Measurements from ENCODE around the gene CYP17A1.
A peak's percentile ranks its signal among the peaks of the same experiment; 100 is the strongest.

CYP17A1 gene

DNA sequence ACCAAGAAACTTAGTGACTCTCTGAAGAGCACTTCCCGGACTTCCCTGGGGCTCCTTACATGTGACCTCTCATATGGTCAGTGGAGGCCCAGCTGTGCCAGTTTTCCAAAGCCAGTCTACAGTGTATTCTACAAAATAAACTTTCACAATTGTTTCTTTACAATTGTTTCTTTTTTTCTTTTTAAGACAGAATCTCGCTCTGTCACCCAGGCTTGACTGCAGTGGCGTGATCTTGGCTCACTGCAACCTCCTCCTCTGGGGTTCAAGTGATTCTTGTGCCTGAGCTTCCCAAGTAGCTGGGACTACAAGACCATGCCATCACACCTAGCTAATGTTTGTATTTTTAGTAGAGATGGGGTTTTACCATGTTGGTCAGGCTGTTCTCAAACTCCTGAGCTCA, 25.9 kb downstream of the CYP17A1 start:
- no peaks in the 10 kb centered on the region for H3K9me3 ChIP-seq (ENCODE audit: control insufficient read depth, low read length)
- peaks cover 48% of the 10 kb centered on the region for H3K36me3 ChIP-seq (ENCODE audit: control insufficient read depth, insufficient read depth, low read length)
- no peaks in the 10 kb centered on the region for H3K27me3 ChIP-seq (replicated peaks; ENCODE audit: control insufficient read depth, insufficient read depth, low read length, poor library complexity, severe bottlenecking)
- no peak overlapping the region for H3K27ac ChIP-seq (ENCODE audit: insufficient read depth, low read length, poor library complexity, severe bottlenecking)
- no peaks in the 10 kb centered on the region for H3K4me1 ChIP-seq (ENCODE audit: control insufficient read depth, insufficient read depth, low read length, poor library complexity, severe bottlenecking)
- no peak for DNase-seq
- H3K4me3 ChIP-seq (ENCODE audit: insufficient read depth, low read depth, low read length, poor library complexity, severe bottlenecking) = no peak overlapping the region

DNA sequence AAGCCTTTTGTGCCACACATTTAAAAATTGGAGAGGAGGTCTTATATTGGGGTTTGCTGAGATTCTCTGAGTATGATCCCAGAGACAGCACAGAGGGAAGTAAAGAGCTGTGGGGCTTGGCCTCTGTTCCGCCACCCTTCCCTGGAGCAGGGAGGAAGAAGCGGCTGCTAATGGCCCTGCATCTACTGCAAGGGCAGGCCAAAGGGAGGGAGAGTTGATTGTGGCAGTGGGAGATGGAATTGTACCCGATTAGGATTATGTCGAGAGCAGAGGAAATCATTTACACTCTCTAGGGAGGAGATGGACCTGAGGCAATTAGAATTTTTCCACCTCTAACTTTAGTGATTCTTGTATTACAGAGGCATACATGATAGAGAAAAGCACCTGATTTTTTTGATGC, 28.8 kb downstream of the CYP17A1 start:
- H3K27me3 ChIP-seq (replicated peaks; ENCODE audit: control insufficient read depth, insufficient read depth, low read length, poor library complexity, severe bottlenecking) = no peaks in the 10 kb centered on the region
- H3K27ac ChIP-seq (ENCODE audit: insufficient read depth, low read length, poor library complexity, severe bottlenecking) = no peak overlapping the region
- no peak overlapping the region for H3K4me3 ChIP-seq (ENCODE audit: insufficient read depth, low read depth, low read length, poor library complexity, severe bottlenecking)
- H3K4me1 ChIP-seq (ENCODE audit: control insufficient read depth, insufficient read depth, low read length, poor library complexity, severe bottlenecking) = no peaks in the 10 kb centered on the region
- peaks cover 32% of the 10 kb centered on the region for H3K36me3 ChIP-seq (ENCODE audit: control insufficient read depth, insufficient read depth, low read length)
- no peak for DNase-seq
- H3K9me3 ChIP-seq (ENCODE audit: control insufficient read depth, low read length) = no peaks in the 10 kb centered on the region

DNA sequence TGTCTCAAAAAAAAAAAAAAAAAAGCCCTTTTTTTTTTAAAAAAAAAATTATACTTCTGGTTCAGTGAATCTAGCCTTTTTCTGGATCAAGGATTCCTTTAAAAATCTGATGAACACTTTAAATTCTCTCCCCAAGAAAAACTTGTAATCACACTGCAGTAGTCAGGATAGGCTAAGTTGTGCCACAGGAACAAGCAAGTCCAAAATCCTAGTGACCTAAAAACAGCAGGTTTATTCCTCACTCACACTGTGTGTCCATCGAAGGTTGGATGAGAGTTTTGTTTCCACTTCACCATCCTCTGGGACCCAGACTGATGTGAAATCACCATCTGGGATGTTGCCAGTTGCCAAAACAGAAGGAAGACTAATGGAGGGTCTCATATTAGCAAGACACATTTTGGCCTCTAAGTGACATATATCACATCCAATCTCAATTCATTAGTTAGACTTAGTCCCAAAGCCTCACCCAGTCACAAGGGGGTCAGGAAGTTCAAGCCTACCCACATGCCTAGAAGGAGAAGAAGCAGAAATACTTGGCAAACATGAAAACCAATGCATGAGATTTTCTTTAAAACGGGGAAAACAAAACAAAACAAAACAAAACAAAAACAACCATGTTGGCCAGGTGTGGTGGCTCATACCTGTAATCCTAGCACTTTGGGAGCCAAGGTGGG, 32.7 kb downstream of the CYP17A1 start:
- Histone ChIP-seq H3K27me3 (replicated peaks; ENCODE audit: control insufficient read depth, insufficient read depth, low read length, poor library complexity, severe bottlenecking) (no peaks in the 10 kb centered on the region), H3K9me3 (ENCODE audit: control insufficient read depth, low read length) (no peaks in the 10 kb centered on the region), H3K4me1 (ENCODE audit: control insufficient read depth, insufficient read depth, low read length, poor library complexity, severe bottlenecking) (no peaks in the 10 kb centered on the region), H3K36me3 (ENCODE audit: control insufficient read depth, insufficient read depth, low read length) (peaks cover 23% of the 10 kb centered on the region), H3K4me3 (ENCODE audit: insufficient read depth, low read depth, low read length, poor library complexity, severe bottlenecking) (no peak overlapping the region), H3K27ac (ENCODE audit: insufficient read depth, low read length, poor library complexity, severe bottlenecking) (no peak overlapping the region)
- DNase-seq = no peak

DNA sequence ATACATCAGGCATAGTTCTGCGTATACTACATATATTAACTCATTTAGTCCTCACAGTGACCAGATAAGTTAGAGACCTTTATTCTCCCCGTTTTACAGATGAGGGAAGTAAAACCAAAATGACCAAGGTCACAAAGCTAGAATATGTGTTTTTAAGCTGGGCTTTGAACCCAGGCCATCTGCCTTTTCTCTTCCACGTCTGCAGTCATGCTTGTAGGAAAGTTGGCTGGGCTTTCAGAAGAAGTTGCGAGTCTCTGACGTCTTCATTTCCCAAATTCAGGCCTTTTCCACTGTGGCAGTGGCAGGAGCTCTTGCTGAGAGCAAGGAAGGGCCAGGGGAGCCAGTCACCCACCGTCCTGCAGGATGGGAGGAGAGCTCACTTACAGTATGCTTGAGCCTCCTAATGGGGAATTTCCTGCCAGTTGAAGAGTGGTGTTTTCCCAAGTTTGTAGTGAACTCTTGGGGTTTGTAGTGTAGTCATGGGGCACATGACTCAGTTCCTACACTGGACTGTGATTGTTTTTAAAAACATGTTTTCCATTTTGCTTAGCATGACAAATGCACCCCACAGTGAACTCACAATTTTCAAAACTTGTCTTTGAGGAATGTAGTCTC, 34.2 kb downstream of the CYP17A1 start:
- Histone ChIP-seq H3K27me3 (replicated peaks; ENCODE audit: control insufficient read depth, insufficient read depth, low read length, poor library complexity, severe bottlenecking) (no peaks in the 10 kb centered on the region), H3K9me3 (ENCODE audit: control insufficient read depth, low read length) (no peaks in the 10 kb centered on the region), H3K4me1 (ENCODE audit: control insufficient read depth, insufficient read depth, low read length, poor library complexity, severe bottlenecking) (no peaks in the 10 kb centered on the region), H3K4me3 (ENCODE audit: insufficient read depth, low read depth, low read length, poor library complexity, severe bottlenecking) (no peak overlapping the region), H3K27ac (ENCODE audit: insufficient read depth, low read length, poor library complexity, severe bottlenecking) (no peak overlapping the region), H3K36me3 (ENCODE audit: control insufficient read depth, insufficient read depth, low read length) (peaks cover 36% of the 10 kb centered on the region)
- no peak for DNase-seq

DNA sequence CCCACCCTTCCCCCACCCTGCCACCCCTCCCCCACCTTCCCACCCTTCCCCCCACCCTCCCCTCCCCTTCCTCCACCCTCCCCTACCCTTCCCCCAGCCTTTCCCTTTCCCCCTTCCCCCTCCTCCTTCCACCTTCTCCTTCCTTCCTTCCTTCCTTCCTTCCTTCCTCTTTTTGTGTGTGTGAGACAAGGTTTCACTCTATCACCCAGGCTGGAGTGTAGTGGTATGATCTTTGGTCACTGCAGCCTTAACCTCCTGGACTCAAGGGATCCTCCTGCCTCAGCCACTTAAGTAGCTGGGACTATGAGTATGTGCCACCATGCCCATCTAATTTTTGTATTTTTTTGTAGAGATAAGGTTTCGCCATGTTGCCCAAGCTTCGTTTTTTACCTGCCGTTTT, 35.2 kb downstream of the CYP17A1 start:
- H3K27me3 ChIP-seq (replicated peaks; ENCODE audit: control insufficient read depth, insufficient read depth, low read length, poor library complexity, severe bottlenecking) = no peaks in the 10 kb centered on the region
- no peak overlapping the region for H3K4me3 ChIP-seq (ENCODE audit: insufficient read depth, low read depth, low read length, poor library complexity, severe bottlenecking)
- DNase-seq = no peak
- H3K27ac ChIP-seq (ENCODE audit: insufficient read depth, low read length, poor library complexity, severe bottlenecking) = no peak overlapping the region
- no peaks in the 10 kb centered on the region for H3K9me3 ChIP-seq (ENCODE audit: control insufficient read depth, low read length)
- H3K36me3 ChIP-seq (ENCODE audit: control insufficient read depth, insufficient read depth, low read length) = peaks cover 36% of the 10 kb centered on the region
- no peaks in the 10 kb centered on the region for H3K4me1 ChIP-seq (ENCODE audit: control insufficient read depth, insufficient read depth, low read length, poor library complexity, severe bottlenecking)

DNA sequence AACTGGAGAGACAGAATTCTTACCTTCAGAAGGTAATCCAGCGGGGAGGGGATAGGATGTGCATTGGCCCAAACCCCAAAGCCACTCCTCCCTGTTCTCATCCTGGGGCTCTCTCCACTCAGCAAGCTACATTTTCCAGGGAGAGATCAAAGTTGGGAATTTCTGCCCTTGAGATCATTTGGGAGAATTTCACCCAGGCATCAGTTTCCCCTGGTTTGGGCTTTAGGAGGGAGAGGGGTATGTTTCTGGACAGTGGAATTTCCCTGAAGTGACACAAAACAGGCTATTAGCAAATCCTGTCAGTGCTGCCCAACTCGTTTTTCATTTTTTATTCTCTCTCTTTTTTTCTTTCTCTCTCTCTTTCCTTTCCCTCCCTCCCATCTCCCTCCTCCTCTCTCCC, 35.7 kb downstream of the CYP17A1 start:
- Histone ChIP-seq H3K4me3 (ENCODE audit: insufficient read depth, low read depth, low read length, poor library complexity, severe bottlenecking) (no peak overlapping the region), H3K9me3 (ENCODE audit: control insufficient read depth, low read length) (no peaks in the 10 kb centered on the region), H3K27me3 (replicated peaks; ENCODE audit: control insufficient read depth, insufficient read depth, low read length, poor library complexity, severe bottlenecking) (no peaks in the 10 kb centered on the region), H3K36me3 (ENCODE audit: control insufficient read depth, insufficient read depth, low read length) (peaks cover 36% of the 10 kb centered on the region), H3K4me1 (ENCODE audit: control insufficient read depth, insufficient read depth, low read length, poor library complexity, severe bottlenecking) (peaks cover 5% of the 10 kb centered on the region), H3K27ac (ENCODE audit: insufficient read depth, low read length, poor library complexity, severe bottlenecking) (no peak overlapping the region)
- DNase-seq = no peak

DNA sequence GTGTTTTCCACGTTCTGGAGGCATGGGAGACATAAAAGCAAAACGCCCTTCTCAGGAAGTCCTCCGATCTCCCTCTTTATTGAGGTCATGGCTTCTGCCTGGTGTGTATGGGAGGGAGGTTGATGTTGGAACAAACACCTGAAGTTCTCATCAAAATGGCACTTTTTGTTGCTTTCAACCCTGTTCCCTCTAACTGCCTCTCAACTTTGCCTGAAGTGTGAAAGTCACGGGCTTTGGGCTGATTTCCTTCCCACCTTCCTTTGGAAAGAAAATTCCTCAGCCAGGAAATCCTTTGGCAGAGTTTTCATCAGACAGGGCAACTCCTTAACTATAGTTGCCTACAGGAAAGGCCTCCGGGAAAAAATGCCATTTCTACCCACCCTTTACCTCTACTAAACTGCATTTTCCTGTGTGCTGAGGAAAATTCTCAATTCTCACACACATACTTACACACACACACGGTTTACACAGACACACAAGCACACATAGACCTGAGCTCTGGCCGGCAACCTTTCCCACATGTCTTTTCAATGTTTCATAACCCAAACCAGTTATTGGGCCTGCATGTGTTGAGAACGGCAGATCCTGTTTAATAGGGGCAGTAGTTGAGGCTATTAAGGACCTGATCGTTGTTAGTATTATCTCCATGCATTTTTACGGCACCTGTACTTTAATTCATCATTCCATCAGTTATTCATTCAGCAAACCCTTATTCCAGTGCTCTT, 36.4 kb downstream of the CYP17A1 start:
- Histone ChIP-seq H3K4me3 (ENCODE audit: insufficient read depth, low read depth, low read length, poor library complexity, severe bottlenecking) (no peak overlapping the region), H3K27ac (ENCODE audit: insufficient read depth, low read length, poor library complexity, severe bottlenecking) (no peak overlapping the region), H3K36me3 (ENCODE audit: control insufficient read depth, insufficient read depth, low read length) (peaks cover 36% of the 10 kb centered on the region), H3K27me3 (replicated peaks; ENCODE audit: control insufficient read depth, insufficient read depth, low read length, poor library complexity, severe bottlenecking) (no peaks in the 10 kb centered on the region), H3K9me3 (ENCODE audit: control insufficient read depth, low read length) (no peaks in the 10 kb centered on the region), H3K4me1 (ENCODE audit: control insufficient read depth, insufficient read depth, low read length, poor library complexity, severe bottlenecking) (peaks cover 12% of the 10 kb centered on the region)
- DNase-seq = no peak

DNA sequence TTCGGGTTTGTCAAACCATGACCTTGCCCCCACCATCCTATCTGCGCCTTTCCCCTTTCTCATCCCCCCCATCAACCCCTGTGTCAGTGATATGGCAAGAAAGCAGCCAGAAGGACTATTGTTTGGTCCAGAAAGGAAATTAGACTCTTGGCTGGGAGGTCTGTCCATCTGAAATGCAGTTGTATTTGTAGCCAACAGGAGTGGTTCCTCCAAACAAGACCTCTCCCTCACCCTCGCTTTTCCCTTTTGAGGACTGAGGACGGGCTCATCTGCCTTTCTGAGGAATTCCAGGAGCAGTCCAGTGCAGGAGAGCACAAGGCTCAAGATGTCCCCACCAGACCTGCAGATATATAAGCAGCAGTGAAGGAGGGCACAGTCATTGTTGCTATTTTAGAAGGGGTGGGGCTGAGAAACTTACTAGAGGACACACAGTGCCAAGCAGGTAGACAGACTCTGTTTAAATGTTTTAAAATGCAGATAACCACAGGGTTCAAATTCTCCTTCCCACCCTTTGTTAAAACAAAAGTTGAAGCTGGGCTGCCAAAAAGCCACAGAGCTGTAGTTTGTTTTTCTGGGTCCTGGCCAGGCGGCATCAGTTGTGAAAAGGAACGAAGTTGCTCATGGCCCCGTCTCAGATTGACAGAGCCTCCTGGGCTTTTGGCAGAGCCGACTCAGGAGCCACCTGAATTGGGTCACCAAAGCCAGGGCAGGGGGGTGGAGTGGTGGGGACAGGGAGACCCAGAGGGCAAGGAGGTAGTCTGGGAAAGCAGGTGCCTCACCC, 37.3 kb downstream of the CYP17A1 start:
- Histone ChIP-seq H3K4me3 (ENCODE audit: insufficient read depth, low read depth, low read length, poor library complexity, severe bottlenecking) (no peak overlapping the region), H3K27ac (ENCODE audit: insufficient read depth, low read length, poor library complexity, severe bottlenecking) (no peak overlapping the region), H3K36me3 (ENCODE audit: control insufficient read depth, insufficient read depth, low read length) (peaks cover 36% of the 10 kb centered on the region), H3K4me1 (ENCODE audit: control insufficient read depth, insufficient read depth, low read length, poor library complexity, severe bottlenecking) (peaks cover 12% of the 10 kb centered on the region), H3K27me3 (replicated peaks; ENCODE audit: control insufficient read depth, insufficient read depth, low read length, poor library complexity, severe bottlenecking) (no peaks in the 10 kb centered on the region), H3K9me3 (ENCODE audit: control insufficient read depth, low read length) (no peaks in the 10 kb centered on the region)
- DNase-seq = no peak

DNA sequence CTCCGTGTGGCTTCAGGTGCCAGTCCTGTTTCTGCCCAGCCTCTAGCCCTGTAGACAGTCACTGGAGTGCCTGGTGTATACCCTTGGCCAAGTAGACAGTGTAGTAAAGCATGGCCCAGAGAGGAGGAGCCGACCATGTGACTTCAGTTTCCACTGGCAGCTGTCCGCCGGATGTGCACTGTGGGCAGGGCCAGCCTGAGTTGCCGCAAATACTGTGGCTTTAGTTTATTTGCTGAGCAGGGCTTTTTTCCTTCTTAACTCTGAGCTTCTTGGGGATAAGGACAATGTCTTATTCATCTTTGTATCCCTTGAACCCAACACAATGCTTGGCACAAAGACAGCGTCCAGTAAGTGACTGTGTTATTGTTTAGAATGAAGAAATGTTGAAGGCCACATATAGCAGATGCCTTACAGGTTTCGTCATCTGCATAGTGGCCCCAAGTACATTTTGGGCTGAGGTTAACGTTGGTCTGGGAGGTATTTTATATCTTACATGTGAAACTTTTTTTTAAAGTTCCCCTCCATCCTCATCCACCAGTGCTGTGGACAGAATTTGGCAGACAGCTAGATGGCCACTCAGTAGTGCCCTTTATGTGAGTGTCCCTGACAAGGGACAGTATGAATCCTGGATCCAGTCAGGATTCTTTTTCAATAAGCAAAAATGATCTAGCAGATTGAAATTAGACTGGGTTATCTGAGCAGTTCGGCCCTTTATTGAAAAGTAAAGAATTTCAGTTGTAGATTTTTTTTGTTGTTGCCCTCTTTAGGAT, 40.6 kb downstream of the CYP17A1 start:
- Histone ChIP-seq H3K4me1 (ENCODE audit: control insufficient read depth, insufficient read depth, low read length, poor library complexity, severe bottlenecking) (peaks cover 12% of the 10 kb centered on the region), H3K9me3 (ENCODE audit: control insufficient read depth, low read length) (no peaks in the 10 kb centered on the region), H3K4me3 (ENCODE audit: insufficient read depth, low read depth, low read length, poor library complexity, severe bottlenecking) (no peak overlapping the region), H3K27me3 (replicated peaks; ENCODE audit: control insufficient read depth, insufficient read depth, low read length, poor library complexity, severe bottlenecking) (no peaks in the 10 kb centered on the region), H3K36me3 (ENCODE audit: control insufficient read depth, insufficient read depth, low read length) (peaks cover 32% of the 10 kb centered on the region), H3K27ac (ENCODE audit: insufficient read depth, low read length, poor library complexity, severe bottlenecking) (no peak overlapping the region)
- DNase-seq = peak in 2 of 3 donors; percentile 4 to 27

All from effector memory CD4-positive, alpha-beta T cell (primary cell).